ENCODE measurements around the gene ANGPTL7.

Gene ANGPTL7, protein sequence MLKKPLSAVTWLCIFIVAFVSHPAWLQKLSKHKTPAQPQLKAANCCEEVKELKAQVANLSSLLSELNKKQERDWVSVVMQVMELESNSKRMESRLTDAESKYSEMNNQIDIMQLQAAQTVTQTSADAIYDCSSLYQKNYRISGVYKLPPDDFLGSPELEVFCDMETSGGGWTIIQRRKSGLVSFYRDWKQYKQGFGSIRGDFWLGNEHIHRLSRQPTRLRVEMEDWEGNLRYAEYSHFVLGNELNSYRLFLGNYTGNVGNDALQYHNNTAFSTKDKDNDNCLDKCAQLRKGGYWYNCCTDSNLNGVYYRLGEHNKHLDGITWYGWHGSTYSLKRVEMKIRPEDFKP

DNA sequence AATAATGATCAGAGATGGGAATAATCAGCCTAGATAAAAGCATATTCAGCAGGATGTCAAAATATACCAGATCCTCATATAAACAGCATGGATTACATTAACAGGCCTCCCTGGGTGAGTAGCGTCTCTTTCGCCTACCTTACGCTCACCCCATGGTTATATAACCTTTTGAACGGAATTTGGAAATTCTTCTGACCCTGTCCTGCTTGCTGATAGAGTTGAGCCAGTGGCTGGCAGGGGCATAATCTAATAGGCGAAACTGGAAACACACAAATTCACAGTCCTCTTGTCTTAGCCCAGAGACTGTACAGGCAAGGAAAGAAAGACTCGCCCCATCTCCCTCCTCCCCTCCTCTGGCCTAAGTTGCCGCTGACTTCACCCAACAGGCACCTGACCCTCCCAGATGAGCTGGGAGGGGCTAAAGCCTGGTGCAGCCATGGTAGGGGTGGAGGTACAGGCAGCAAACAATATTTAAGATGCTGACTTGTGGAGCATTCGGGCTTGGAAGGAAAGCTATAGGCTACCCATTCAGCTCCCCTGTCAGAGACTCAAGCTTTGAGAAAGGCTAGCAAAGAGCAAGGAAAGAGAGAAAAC, at the start of gene ANGPTL7:
ANGPTL7 (plus strand) TSS at position 498 of the 594 bp plus-strand sequence. CDS start 225 bp downstream, outside the sequence.
- TF ChIP-seq GATA3 (IDR thresholded peaks at IDR 0.05; ENCODE audit: low read depth, low read length): no peak
- TF ChIP-seq GATA2 (IDR thresholded peaks at IDR 0.05; ENCODE audit: low read depth, low read length): no peak

DNA sequence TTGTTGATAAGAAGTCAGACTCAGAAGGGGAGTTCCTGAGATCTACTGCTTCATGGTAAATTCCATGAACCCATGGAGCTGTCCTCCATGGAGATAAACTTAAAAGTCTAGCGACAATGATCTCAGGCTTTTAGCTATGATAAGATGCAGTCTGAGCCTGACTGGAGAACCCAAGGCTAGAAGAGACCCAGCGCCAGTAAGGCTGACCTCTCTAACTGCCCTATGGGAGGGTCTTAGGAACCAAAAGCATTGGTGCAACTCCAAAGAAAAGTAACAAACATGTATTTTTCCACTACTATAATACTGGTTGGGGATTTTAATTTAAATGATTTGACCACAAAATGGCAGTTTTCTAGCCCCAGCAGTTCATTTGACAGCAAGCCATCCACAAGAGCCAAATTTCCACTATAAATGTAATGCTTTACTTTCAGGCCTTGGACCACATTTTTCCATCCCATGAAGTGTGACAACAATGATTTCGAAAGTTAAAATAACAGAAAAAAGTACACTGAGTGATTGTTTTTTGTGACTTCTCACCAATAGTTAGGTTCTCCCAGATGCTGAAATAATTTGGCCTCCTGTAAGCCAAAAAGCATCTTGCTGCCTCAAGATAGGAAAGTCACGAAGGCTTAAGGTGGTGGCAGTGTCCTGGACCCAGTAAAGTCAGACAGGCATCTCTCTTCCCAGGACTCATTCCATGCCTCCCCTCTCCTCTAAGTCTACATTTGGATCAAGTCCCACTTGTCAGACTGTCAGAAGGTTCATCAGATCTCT, 46.4 kb upstream of the ANGPTL7 start:
- no peak for TF ChIP-seq GATA2 (IDR thresholded peaks at IDR 0.05; ENCODE audit: low read depth, low read length)
- no peak for TF ChIP-seq GATA3 (IDR thresholded peaks at IDR 0.05; ENCODE audit: low read depth, low read length)

DNA sequence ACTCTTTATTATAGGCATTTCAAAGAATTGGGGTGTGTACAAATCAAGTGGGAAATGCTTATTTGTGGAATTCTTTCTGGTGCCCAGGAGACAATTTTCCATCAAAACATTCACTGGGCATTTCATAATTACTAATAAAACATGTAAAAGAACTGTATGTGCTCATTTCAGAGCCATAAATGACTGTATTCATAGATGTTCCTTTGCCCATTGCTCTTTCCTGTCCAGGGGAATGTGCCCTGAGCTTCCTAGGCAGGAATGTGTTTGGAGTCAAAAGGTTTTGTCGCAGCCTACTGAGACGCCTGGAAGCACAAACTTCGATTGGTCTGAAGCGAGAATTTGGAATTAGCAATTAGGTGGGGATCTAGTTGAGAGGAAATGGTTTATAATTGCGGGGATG, 45.8 kb upstream of the ANGPTL7 start:
- TF ChIP-seq GATA3 (IDR thresholded peaks at IDR 0.05; ENCODE audit: low read depth, low read length): no peak
- no peak for TF ChIP-seq GATA2 (IDR thresholded peaks at IDR 0.05; ENCODE audit: low read depth, low read length)

DNA sequence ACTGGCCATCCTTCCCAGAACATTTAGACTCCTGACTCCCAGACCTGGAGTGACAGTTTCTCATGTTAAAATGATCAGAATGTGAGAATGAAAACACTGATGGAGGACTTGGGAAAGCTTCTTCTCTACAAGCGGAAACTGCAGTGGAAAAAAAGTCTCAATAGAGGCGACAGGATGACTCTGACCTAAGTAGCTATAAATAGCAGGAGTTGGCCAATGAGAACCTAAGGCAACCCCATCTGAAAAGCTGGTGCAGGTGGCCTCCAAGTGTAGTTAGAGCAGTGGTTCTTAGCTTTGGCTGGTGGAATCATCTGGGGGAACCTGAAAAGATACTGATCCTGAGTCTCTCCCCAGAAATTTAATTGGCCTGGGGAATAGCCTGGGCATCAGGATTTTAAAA, 45.2 kb upstream of the ANGPTL7 start:
- TF ChIP-seq GATA3 (IDR thresholded peaks at IDR 0.05; ENCODE audit: low read depth, low read length) (no peak), GATA2 (IDR thresholded peaks at IDR 0.05; ENCODE audit: low read depth, low read length) (no peak)

DNA sequence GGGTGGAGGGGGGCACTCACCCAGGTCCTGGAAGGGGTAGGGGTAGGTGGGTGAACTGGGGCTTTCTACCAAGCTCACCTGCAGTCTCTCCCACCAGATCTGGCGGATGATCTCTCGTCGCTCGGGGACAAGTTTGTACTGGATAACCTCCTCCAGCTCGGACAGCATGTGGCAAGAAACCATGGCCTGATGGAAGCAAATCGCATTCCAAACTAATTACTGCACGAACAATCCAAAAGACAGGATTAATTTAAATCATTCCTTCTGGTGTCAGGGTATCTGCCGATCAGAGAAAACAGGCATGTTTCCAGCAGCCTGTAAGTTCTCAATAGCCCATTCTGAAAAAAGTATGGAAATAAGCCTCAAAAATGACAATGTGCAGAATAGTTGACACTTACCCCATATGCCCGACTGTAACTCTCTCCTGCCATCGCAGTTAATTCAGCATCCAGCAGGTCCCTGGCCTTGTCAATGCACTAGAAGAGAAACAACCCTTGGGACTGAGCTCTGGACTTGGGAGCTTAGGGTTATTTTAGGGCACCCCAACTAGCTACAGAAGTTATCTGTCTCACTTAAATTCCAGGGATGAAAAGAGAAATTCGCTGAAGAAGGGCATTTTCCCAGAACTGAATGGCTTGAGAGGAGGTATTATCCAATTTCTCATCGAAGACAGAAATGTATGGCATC, 44.4 kb upstream of the ANGPTL7 start:
- peak; percentile 84 for TF ChIP-seq GATA2 (IDR thresholded peaks at IDR 0.05; ENCODE audit: low read depth, low read length)
- peak; percentile 49; the same call in 1 of the 2 replicates for TF ChIP-seq GATA3 (IDR thresholded peaks at IDR 0.05; ENCODE audit: low read depth, low read length)

DNA sequence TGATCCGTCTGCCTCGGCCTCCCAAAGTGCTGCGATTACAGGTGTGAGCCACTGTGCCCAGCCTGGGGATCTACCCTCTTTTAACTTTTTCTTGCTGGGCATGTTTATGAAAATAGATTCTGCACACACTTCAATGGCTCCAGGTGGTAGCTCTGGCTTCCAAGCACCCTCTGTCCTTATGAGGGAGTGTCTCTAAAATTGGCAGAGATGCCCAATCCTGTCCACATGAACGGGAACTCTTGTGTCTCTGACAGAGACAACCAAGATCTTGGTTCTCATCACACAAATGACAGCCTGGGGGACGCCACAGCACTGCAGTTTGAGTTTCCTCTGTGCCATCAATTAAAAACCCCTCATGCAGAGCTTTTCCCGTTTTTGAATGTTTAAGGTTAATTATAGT, 43.4 kb upstream of the ANGPTL7 start:
- TF ChIP-seq GATA2 (IDR thresholded peaks at IDR 0.05; ENCODE audit: low read depth, low read length) (no peak), GATA3 (IDR thresholded peaks at IDR 0.05; ENCODE audit: low read depth, low read length) (no peak)

DNA sequence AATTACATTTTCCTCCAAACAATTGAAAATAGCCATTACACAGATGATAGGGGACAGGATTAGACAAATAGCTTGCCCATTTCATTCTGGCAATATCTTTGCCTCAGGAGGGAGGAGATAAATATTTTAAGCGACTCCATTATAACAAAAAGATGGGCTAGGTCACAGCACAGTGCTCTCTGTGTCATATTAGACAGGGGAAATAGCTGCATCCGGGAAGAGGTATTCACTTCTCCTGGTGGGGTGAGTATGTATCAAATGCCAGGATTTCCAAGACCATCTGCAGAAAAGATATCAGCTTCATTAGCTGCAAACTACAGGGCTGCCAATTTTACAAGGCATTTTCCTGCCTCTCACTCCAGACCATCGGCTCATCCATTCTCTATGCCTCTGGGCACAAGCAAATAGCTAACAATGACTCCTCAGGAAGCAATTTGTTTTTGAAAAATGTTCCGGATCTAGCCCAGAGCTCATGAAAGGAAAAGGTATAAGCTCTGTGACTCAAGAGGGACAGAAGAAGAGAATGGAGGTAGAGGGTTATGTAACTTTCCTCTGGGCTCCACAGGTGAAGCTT, 41.9 kb upstream of the ANGPTL7 start:
- no peak for TF ChIP-seq GATA3 (IDR thresholded peaks at IDR 0.05; ENCODE audit: low read depth, low read length)
- TF ChIP-seq GATA2 (IDR thresholded peaks at IDR 0.05; ENCODE audit: low read depth, low read length): no peak

DNA sequence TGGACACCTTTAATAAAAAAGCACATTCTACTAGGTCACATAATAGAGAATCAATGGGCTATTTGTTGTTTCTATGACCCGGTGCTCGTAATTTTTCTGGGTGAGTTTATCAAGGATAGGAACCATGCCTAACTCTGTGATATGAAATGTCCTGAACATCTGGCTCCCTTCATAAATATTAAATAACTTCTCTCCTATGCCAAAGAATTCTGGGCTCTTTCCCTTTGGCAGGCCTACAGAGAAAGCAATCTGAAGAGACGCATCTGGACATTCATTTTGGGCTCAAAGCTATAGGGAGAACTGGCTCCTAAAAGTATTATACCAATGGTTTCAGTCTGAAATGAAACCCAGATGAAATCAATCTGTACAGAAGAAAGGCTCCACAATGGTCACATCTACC, 38.8 kb upstream of the ANGPTL7 start:
- TF ChIP-seq GATA3 (IDR thresholded peaks at IDR 0.05; ENCODE audit: low read depth, low read length): no peak

DNA sequence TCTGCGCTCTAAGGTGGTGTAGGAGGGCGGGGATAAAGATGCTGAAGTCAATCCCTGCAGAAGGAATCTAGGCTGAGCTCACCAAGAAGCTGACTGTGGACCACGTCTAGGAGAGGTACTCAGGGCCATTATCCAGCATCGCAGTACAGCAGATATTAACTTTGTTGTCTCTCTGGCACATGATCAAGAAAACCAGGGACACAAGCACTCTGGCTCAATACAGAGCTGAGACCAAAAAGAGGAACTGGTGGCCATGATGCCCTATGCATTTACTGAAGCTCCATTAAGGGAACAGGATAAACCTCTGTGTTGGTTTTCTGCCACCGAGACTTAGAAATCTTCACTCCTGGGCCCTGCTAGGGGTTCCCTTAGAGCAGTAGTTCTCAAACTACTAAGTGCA, 38.0 kb upstream of the ANGPTL7 start:
- TF ChIP-seq GATA3 (IDR thresholded peaks at IDR 0.05; ENCODE audit: low read depth, low read length): no peak
- no peak for TF ChIP-seq GATA2 (IDR thresholded peaks at IDR 0.05; ENCODE audit: low read depth, low read length)

DNA sequence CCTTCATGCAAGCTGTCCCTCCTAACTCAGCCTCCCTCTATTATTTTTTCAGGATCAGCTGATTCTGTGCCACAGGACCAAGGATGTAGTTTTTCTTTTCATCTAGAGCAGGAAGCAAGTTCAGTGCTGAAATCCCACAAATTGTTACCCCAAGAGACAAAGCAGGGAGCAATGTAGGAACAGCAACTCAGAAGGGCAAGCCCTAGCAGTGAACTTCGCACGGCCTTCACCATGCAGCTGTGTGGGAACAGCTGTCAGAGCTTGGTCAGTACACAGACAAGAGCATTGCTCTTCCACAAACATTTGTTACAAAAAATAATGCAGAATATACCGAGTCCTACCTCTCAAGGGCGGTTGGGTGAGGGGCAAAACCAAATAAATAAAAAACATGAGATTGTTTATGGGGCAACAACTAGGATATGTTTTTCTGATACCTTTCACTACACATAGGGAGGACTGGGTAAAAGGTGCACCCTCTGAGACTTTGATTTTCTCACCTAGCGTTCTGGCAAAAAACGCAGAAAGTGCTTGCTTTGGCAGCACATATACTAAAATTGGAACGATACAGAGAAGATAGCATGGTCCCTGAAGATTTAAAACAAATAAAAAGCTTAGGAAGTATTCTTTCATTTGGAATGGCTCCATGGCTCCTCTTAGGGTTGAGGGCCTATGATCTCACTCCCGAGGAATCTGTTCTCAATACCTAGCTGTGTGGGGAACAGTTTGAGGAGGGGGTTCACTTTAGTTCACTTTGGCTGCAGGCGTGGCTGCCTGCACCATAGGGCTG, 37.1 kb upstream of the ANGPTL7 start:
- no peak for TF ChIP-seq GATA2 (IDR thresholded peaks at IDR 0.05; ENCODE audit: low read depth, low read length)
- no peak for TF ChIP-seq GATA3 (IDR thresholded peaks at IDR 0.05; ENCODE audit: low read depth, low read length)

DNA sequence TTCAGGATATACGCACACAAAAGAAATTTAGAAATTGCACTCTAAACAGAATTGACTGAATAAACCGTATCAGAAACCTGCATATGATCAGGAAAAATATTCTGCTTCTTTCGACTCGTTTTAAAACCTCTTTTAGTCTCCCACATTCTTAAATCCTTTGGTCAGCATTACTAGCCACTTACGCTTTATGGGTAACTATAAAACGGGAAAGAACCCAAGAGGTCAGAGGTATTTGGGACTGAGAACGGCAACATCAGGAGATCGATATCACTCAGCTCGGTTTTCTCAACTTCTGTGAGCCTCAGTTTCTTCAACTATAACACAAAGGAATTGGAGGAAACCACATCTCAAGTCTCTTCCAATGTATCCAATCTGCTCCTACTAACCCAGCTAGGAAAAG, 36.4 kb upstream of the ANGPTL7 start:
- TF ChIP-seq GATA3 (IDR thresholded peaks at IDR 0.05; ENCODE audit: low read depth, low read length) (no peak), GATA2 (IDR thresholded peaks at IDR 0.05; ENCODE audit: low read depth, low read length) (no peak)

DNA sequence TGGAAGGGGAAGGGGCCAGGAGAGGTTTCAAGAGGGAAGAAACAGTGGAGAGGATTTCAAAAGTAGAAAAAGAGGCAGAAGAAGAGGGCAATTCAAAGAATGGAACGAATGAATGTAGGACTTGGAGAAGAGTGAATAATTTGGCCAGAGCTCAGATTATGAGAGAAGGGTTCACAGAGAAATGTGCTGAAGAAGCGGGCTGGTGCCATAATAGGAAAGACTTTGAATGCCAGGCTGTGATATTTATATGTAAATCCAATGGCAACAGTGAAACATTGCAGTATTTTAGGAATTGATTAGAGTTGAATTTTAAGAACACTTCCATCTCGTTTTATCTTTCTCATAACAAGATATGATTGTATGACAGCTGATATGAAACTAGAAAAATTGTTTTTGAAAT, 36.0 kb upstream of the ANGPTL7 start:
- no peak for TF ChIP-seq GATA2 (IDR thresholded peaks at IDR 0.05; ENCODE audit: low read depth, low read length)
- TF ChIP-seq GATA3 (IDR thresholded peaks at IDR 0.05; ENCODE audit: low read depth, low read length): no peak

DNA sequence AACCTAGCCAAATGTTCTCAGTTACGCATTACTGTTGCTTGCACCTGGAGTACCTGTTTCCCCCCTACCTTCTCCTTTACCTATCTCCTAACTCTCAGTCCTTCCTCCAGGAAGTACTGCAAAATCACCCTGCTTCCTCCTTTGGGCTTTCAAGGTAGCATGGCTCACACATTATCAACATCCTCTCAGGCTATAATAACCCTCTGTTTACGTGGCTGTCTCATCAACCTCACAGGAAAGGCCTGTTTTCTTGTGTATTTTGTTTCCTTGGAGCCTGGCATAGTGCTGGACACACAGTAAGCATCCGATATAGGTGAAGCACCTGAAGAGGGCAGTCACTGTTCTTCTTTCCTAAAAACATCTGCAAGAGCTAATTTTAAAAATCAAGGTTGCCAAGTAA, 32.7 kb upstream of the ANGPTL7 start:
- TF ChIP-seq GATA2 (IDR thresholded peaks at IDR 0.05; ENCODE audit: low read depth, low read length) (no peak), GATA3 (IDR thresholded peaks at IDR 0.05; ENCODE audit: low read depth, low read length) (no peak)
